Gastrocnemius medialis (tissue), 4 donors: ENCODE data around the gene MAST2.

ENCODE experiments used
- CTCF ChIP-seq, 5 experiments: fragments of 450-650 bp in 3 of 5; fragments of 200-600 bp in 2 of 5; sonication (generic) in 2 of 5; IDR thresholded peaks in 4 of 5; conservative IDR thresholded peaks in 1 of 5; 1 replicate in 4 of 5; 2 replicates in 1 of 5; pipeline ENCODE4 v1.5.1; 2016 to 2019; ENCODE audit warnings: antibody characterized with exemption in 5 of 5, mild to moderate bottlenecking in 3 of 5, moderate library complexity in 3 of 5
- POLR2A ChIP-seq, 2 donors: fragments of 450-650 bp; IDR thresholded peaks; one replicate each; pipeline ENCODE4 v1.6.1; 2017; ENCODE audit warnings: antibody characterized with exemption in 2 of 2, mild to moderate bottlenecking in 2 of 2, moderate library complexity in 2 of 2

GRCh38 chr1:45926330-45926729 is 122.9 kb downstream of the MAST2 start:
- TF ChIP-seq CTCF (IDR thresholded peaks at IDR 0.05 in 4 of 5, conservative IDR thresholded peaks at IDR 0.05 in 1 of 5) = no peak
- TF ChIP-seq POLR2A (IDR thresholded peaks at IDR 0.05) = no peak
